HG02678 (cell line): ENCODE data around the gene FOXO3.

ENCODE experiments used
- ATAC-seq: cut with Tn5 transposase; IDR thresholded peaks from one replicate; pipeline ENCODE4 v1.9.1; 2021; ENCODE audit warnings: mild to moderate bottlenecking, moderate library complexity; ENCODE audit not compliant: unreplicated experiment

The FOXO3 gene

GRCh38 chr6:108733706-108734265, 173.1 kb downstream of the FOXO3 start:
- no peak for ATAC-seq
